Endothelial cell of umbilical vein (primary cell): ENCODE results near the gene NIPSNAP2. TPM values are rescaled to one million over a fixed set of nuclear protein-coding genes. Genes with fewer than 3 reads are reported as not detected.

Experiments
- BruUV-seq: library from RNA; stranded (reverse); fragments of 400-500 nt; replicated peaks from 2 replicates; lab custom pipeline; 2021; lab: Mats Ljungman, UMichigan
- CTCF ChIA-PET: fragments of 300-600, 350-600 bp; sonication (Branson Sonifier 250); formaldehyde crosslinking; loops from one replicate; lab custom pipeline; 2021; ENCODE audit warnings: antibody characterized with exemption, inconsistent platforms; lab: Charles Lee
- POLR2A ChIA-PET: fragments of 300-600, 350-600 bp; sonication (Branson Sonifier 250); formaldehyde crosslinking; loops from one replicate; lab custom pipeline; 2021; ENCODE audit warnings: antibody characterized with exemption, inconsistent platforms; lab: Charles Lee
- DNase-seq: peaks from one replicate; pipeline ENCODE4 v3.0.0-alpha.2; 2011; ENCODE audit warnings: low read depth, low spot score
- FAIRE-seq: peaks from 2 replicates; lab custom pipeline; 2011; peaks lifted over from hg19 to GRCh38; lab: Jason Lieb, UNC
- H2AFZ ChIP-seq: 2 replicates; pipeline ENCODE4 v1.6.0; 2012; ENCODE audit warnings: low read depth, low read length, control low read depth, inconsistent platforms
- H3K27ac ChIP-seq: 2 replicates; pipeline ENCODE4 v1.5.1; 2011; ENCODE audit warnings: low read depth, mild to moderate bottlenecking, control low read depth, low read length, moderate library complexity; ENCODE audit not compliant: insufficient read depth
- H3K27me3 ChIP-seq, 2 experiments: 2 replicates each; pipeline versions ENCODE4 v1.6.0 to v1.6.1; 2011; ENCODE audit warnings: low read length in 2 of 2, mixed read lengths in 1 of 2; ENCODE audit not compliant: control insufficient read depth in 2 of 2, insufficient read depth in 2 of 2
- H3K36me3 ChIP-seq, 2 experiments: 2 replicates in 1 of 2; 3 replicates in 1 of 2; pipeline ENCODE4 v1.5.1; 2011; ENCODE audit warnings: low read length in 2 of 2, mild to moderate bottlenecking in 1 of 2, moderate library complexity in 1 of 2; ENCODE audit not compliant: control insufficient read depth in 2 of 2, insufficient read depth in 2 of 2; ENCODE audit errors: extremely low read depth in 1 of 2
- H3K4me1 ChIP-seq: 3 replicates; pipeline ENCODE4 v1.5.1; 2011; ENCODE audit warnings: mild to moderate bottlenecking, low read length; ENCODE audit not compliant: control insufficient read depth, insufficient read depth; ENCODE audit errors: extremely low read depth
- H3K4me2 ChIP-seq: 2 replicates; pipeline ENCODE4 v1.6.1; 2011; ENCODE audit warnings: low read length, control low read depth, mixed read lengths; ENCODE audit not compliant: insufficient read depth
- H3K4me3 ChIP-seq, 3 experiments: fragments of 200-600 bp in 1 of 3; sonication (generic), shearing (Covaris generic) in 1 of 3; replicated peaks in 1 of 3; 2 replicates each; pipeline ENCODE4 v1.5.1; 2011 to 2016; ENCODE audit warnings: control low read depth in 3 of 3, low read length in 3 of 3, mild to moderate bottlenecking in 2 of 3, inconsistent platforms in 1 of 3, low read depth in 1 of 3, moderate library complexity in 1 of 3; ENCODE audit not compliant: insufficient read depth in 1 of 3
- H3K79me2 ChIP-seq: 2 replicates; pipeline ENCODE4 v1.6.0; 2012; ENCODE audit warnings: low read length, inconsistent platforms; ENCODE audit not compliant: control insufficient read depth, insufficient read depth
- H3K9ac ChIP-seq: replicated peaks from 2 replicates; pipeline ENCODE3; 2011; ENCODE audit warnings: low read length, control low read depth; ENCODE audit not compliant: insufficient read depth; ENCODE audit errors: extremely low read depth
- H3K9me1 ChIP-seq: replicated peaks from 3 replicates; pipeline ENCODE4 v1.6.0; 2011; ENCODE audit warnings: mild to moderate bottlenecking, low read length; ENCODE audit not compliant: control insufficient read depth, insufficient read depth; ENCODE audit errors: extremely low read depth
- H3K9me3 ChIP-seq: replicated peaks from 2 replicates; pipeline ENCODE4 v1.5.1; 2012; ENCODE audit warnings: low read length, inconsistent platforms; ENCODE audit not compliant: control insufficient read depth, insufficient read depth
- H4K20me1 ChIP-seq: replicated peaks from 2 replicates; pipeline ENCODE3; 2011; ENCODE audit warnings: mild to moderate bottlenecking, low read length; ENCODE audit not compliant: control insufficient read depth, insufficient read depth; ENCODE audit errors: extremely low read depth
- EZH2 ChIP-seq: IDR thresholded peaks from 2 replicates; pipeline ENCODE4 v1.6.1; 2012; ENCODE audit warnings: borderline replicate concordance, low read depth, mild to moderate bottlenecking, moderate library complexity, low read length, inconsistent platforms; ENCODE audit not compliant: severe bottlenecking
- FOS ChIP-seq: IDR thresholded peaks from 2 replicates; pipeline ENCODE4 v1.6.1; 2011; ENCODE audit warnings: mild to moderate bottlenecking, low read length, moderate library complexity, borderline replicate concordance; ENCODE audit not compliant: insufficient read depth
- GATA2 ChIP-seq: IDR thresholded peaks from 2 replicates; pipeline ENCODE4 v1.7.0; 2011; ENCODE audit warnings: low read depth, mild to moderate bottlenecking, moderate library complexity, mixed read lengths, low read length; ENCODE audit not compliant: insufficient read length, insufficient read depth
- JUN ChIP-seq: IDR thresholded peaks from 2 replicates; pipeline ENCODE4 v1.6.1; 2011; ENCODE audit warnings: borderline replicate concordance, low read depth; ENCODE audit not compliant: insufficient read length, insufficient read depth
- MAX ChIP-seq: IDR thresholded peaks from 2 replicates; pipeline ENCODE4 v1.6.1; 2011; ENCODE audit not compliant: insufficient read depth, insufficient read length
- MYC ChIP-seq: IDR thresholded peaks from one replicate; pipeline ENCODE4 v1.6.1; 2011; ENCODE audit warnings: mild to moderate bottlenecking, low read depth, low read length
- POLR2A ChIP-seq: IDR thresholded peaks from 2 replicates; pipeline ENCODE4 v1.6.1; 2012; ENCODE audit warnings: low read depth, mild to moderate bottlenecking, control low read depth, low read length
- POLR2AphosphoS5 ChIP-seq: IDR thresholded peaks from 2 replicates; pipeline ENCODE4 v1.6.1; 2012; ENCODE audit warnings: low read depth, mild to moderate bottlenecking, control low read depth, low read length, moderate library complexity; ENCODE audit not compliant: insufficient read depth
- dilution Hi-C: fragments of 300-500 bp; cut with MboI; formaldehyde crosslinking; loops from one replicate; pipeline ENCODE4 v1.15.0; 2019; ENCODE audit warnings: low sequenced_read_pairs; ENCODE audit not compliant: extremely low pct_ligation_motif_present
- intact Hi-C: fragments of 100-400 bp; cut with micrococcal nuclease; formaldehyde crosslinking; loops from one replicate; pipeline ENCODE4 v1.10.0; 2022
- polyA plus RNA-seq, 4 experiments: library from polyadenylated mRNA; depleted of rRNA in 3 of 4; stranded (reverse) in 3 of 4; unstranded in 1 of 4; fragments of >200 nt; gene quantifications; 2 replicates each; pipeline versions ENCODE4 v1.2.1 to v1.2.3, GENCODE V29; 2011 to 2012; ENCODE audit warnings: missing spikeins in 1 of 4
- total RNA-seq: library from RNA; stranded (reverse); gene quantifications from 2 replicates; pipeline ENCODE4 v1.2.3, GENCODE V29; 2021
- TF ChIP-seq, protein P1 (sequence below), 2 donors: IDR thresholded peaks; 1 replicate in 1 of 2; 2 replicates in 1 of 2; pipeline ENCODE4 v1.5.1; 2011; ENCODE audit warnings: low read length in 2 of 2, mild to moderate bottlenecking in 2 of 2, moderate library complexity in 2 of 2, control low read depth in 1 of 2, inconsistent platforms in 1 of 2, low read depth in 1 of 2; ENCODE audit not compliant: insufficient read depth in 1 of 2; ENCODE audit errors: extremely low read depth in 1 of 2

The NIPSNAP2 gene
- total and polyA plus RNA-seq, 2 donors (not counting 3 experiments of a cell fraction or from before 2014, with no cell fraction given): 29.7 to 50.5 TPM

GRCh38 chr7:55983537-55983936, 19.2 kb downstream of the NIPSNAP2 start:
- no peak overlapping the region for H3K27ac ChIP-seq
- H3K36me3 ChIP-seq: peaks cover 10 to 23% of the 10 kb centered on the region in 2 experiments
- no peaks in the 10 kb centered on the region for H3K27me3 ChIP-seq
- no peaks in the 10 kb centered on the region for H3K4me1 ChIP-seq
- no peak for DNase-seq
- no peak overlapping the region for H3K4me3 ChIP-seq
- no peak for FAIRE-seq
- no peaks in the 10 kb centered on the region for H3K9me1 ChIP-seq
- POLR2A ChIA-PET: no interaction called here
- H3K79me2 ChIP-seq: no peaks in the 10 kb centered on the region
- H3K9ac ChIP-seq: no peak overlapping the region
- BruUV-seq: no TSS peak
- TF ChIP-seq MAX (no peak), EZH2 (no peak), POLR2A (no peak), POLR2AphosphoS5 (no peak), GATA2 (no peak), JUN (no peak), FOS (no peak), MYC (no peak)
- TF ChIP-seq, protein P1, sequence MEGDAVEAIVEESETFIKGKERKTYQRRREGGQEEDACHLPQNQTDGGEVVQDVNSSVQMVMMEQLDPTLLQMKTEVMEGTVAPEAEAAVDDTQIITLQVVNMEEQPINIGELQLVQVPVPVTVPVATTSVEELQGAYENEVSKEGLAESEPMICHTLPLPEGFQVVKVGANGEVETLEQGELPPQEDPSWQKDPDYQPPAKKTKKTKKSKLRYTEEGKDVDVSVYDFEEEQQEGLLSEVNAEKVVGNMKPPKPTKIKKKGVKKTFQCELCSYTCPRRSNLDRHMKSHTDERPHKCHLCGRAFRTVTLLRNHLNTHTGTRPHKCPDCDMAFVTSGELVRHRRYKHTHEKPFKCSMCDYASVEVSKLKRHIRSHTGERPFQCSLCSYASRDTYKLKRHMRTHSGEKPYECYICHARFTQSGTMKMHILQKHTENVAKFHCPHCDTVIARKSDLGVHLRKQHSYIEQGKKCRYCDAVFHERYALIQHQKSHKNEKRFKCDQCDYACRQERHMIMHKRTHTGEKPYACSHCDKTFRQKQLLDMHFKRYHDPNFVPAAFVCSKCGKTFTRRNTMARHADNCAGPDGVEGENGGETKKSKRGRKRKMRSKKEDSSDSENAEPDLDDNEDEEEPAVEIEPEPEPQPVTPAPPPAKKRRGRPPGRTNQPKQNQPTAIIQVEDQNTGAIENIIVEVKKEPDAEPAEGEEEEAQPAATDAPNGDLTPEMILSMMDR (IDR thresholded peaks at IDR 0.05; ENCODE audit: extremely low read depth in 1 of 2, insufficient read depth in 1 of 2, low read depth in 1 of 2, low read length in 2 of 2): no peak
- CTCF ChIA-PET: interaction anchor here (2.0 kb wide), 1 partner anchor 19 kb away, joined by 8 read pairs; the partner anchor contains the start of gene NIPSNAP2
- dilution Hi-C loops: no loop called here
- H4K20me1 ChIP-seq: no peaks in the 10 kb centered on the region
- no peak overlapping the region for H2AFZ ChIP-seq
- H3K9me3 ChIP-seq: no peaks in the 10 kb centered on the region
- H3K4me2 ChIP-seq: no peak overlapping the region
- intact Hi-C loops: no loop called here
